ENCODE data around the gene TP53AIP1.

The TP53AIP1 gene

DNA sequence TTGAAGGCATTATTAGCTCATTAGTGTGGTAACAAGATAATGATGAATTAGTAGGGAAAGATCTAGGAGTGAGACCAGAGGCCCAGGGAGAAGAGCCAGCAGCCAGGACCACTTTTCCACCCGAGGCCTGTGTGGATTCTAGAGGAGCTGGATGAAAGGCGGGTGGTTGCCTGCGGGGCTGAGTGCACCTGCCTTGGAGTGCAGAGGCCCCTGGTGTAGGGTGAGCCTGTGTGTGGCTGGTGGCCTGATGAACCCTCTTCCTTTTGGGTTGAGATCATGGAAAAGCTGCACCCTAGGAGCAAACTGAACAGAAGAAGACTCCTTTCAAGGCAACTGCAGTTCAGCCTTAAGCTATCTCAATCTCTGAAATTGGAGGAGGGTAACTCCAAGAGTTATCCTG is 5.9 kb upstream of the TP53AIP1 start:
- ChIA-PET CTCF (interaction anchor here (0.9 to 8.5 kb wide), 17 partner anchors 8 to 792 kb away, joined by 3 to 89 read pairs (median 4); no protein-coding TSS in a partner anchor), POLR2A (no interaction called here)
- TF ChIP-seq, protein P1, sequence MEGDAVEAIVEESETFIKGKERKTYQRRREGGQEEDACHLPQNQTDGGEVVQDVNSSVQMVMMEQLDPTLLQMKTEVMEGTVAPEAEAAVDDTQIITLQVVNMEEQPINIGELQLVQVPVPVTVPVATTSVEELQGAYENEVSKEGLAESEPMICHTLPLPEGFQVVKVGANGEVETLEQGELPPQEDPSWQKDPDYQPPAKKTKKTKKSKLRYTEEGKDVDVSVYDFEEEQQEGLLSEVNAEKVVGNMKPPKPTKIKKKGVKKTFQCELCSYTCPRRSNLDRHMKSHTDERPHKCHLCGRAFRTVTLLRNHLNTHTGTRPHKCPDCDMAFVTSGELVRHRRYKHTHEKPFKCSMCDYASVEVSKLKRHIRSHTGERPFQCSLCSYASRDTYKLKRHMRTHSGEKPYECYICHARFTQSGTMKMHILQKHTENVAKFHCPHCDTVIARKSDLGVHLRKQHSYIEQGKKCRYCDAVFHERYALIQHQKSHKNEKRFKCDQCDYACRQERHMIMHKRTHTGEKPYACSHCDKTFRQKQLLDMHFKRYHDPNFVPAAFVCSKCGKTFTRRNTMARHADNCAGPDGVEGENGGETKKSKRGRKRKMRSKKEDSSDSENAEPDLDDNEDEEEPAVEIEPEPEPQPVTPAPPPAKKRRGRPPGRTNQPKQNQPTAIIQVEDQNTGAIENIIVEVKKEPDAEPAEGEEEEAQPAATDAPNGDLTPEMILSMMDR (IDR thresholded peaks at IDR 0.05; ENCODE audit: control extremely low read depth, extremely low read depth, low read depth, missing control alignments) = peak; percentile 10
- DNase-seq (ENCODE audit: extremely low spot score) = no peak

DNA sequence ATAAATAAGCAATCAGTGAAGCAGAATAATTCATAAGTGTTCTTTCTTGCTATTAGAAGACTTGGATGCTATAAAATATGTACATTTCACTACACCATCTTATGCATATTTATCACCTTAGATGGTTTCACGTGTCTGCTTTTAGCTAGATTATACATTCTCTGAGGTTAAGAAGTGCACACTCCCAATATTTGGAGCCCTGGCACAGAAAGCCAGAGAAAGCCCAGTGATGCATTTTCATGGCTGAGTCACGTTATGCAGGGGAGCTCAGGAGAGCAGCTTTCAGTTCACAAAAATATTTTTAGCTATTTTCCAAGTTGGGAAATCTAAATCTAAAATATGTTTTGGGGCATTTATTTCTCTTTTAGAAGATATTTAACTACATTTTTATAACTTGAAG is 5.1 kb upstream of the TP53AIP1 start:
- POLR2A ChIA-PET = no interaction called here
- TF ChIP-seq, protein P1 (IDR thresholded peaks at IDR 0.05; ENCODE audit: control extremely low read depth, extremely low read depth, low read depth, missing control alignments) = no peak
- DNase-seq (ENCODE audit: extremely low spot score) = no peak
- CTCF ChIA-PET = interaction anchor here (1.0 to 8.5 kb wide), 11 partner anchors 9 to 776 kb away, joined by 3 to 89 read pairs (median 5); no protein-coding TSS in a partner anchor

DNA sequence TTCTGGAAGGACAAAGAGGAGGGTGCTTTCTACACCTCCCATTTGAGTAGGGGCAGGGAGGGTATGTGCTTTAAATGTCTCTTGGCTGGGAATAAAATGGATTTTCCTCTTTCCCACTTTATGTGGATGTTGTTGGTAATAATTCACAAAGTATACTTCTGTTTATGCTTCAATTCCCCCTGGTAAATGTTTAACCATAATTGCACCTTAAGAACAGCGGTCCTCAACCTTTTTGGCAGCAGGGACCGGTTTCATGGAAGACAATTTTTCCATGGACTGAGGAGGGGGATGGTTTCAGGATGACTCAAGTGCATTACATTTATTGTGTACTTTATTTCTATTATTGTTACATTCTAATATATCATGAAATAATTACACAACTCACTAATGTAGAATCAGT is 4.0 kb upstream of the TP53AIP1 start:
- TF ChIP-seq, protein P1 (IDR thresholded peaks at IDR 0.05; ENCODE audit: control extremely low read depth, extremely low read depth, low read depth, missing control alignments) = no peak
- CTCF ChIA-PET = interaction anchor here (3.7 to 8.5 kb wide), 2 partner anchors 10 to 60 kb away, joined by 21 to 89 read pairs; no protein-coding TSS in a partner anchor
- POLR2A ChIA-PET = no interaction called here
- DNase-seq (ENCODE audit: extremely low spot score) = no peak

DNA sequence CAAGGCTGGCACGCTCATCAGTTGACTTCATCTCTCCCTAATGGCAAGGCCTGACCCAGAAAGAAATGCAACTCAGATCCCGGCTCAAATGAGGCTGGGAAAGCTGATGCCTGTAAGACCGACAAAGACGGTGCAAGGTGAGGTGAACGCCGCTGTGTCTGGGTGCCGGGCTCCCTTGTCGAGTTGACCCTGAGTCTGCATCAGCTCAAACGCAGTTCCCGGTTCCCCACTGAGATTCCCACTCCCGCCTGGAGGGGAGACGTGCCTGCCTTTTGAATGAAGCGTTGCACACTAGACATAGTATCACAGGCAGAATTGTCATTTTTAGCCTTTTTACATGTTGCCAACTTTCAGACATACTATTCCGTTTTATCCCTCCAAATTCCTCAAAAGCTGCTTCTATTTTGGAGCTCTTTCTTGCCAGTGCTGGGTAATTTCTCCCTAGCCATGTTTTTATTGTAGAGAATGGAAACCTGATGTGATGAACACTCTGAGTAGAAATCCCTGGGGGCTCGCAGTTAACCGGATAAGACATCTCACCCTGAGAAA is 831 bp upstream of the TP53AIP1 start:
- no peak for DNase-seq (ENCODE audit: extremely low spot score)
- ChIA-PET POLR2A (no interaction called here), CTCF (interaction anchor here (0.9 kb wide), 2 partner anchors 9 to 13 kb away, joined by 3 to 4 read pairs; no protein-coding TSS in a partner anchor)
- TF ChIP-seq, protein P1 (IDR thresholded peaks at IDR 0.05; ENCODE audit: control extremely low read depth, extremely low read depth, low read depth, missing control alignments) = no peak

DNA sequence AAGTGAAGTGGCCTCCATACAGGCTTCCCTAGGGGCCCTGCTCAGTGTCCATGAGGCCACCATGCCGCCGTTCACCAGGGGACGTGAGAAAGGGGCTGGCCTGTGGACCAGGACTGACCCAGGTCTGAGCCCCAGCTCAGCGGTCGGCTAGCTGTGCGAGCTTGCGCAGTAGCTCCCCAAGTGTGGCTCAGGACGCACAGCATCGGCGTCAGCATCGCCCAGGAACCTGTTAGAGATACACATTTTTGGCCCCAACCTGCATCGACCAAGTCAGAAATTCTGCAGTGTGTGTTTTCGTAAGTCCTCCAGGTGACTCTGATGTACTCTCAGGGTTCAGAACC is 429 bp downstream of the TP53AIP1 start:
- CTCF ChIA-PET = interaction anchor here (1.9 kb wide), 1 partner anchor 14 kb away, joined by 9 read pairs; no protein-coding TSS in a partner anchor
- TF ChIP-seq, protein P1 (IDR thresholded peaks at IDR 0.05; ENCODE audit: control extremely low read depth, extremely low read depth, low read depth, missing control alignments) = no peak
- no peak for DNase-seq (ENCODE audit: extremely low spot score)
- POLR2A ChIA-PET = no interaction called here

DNA sequence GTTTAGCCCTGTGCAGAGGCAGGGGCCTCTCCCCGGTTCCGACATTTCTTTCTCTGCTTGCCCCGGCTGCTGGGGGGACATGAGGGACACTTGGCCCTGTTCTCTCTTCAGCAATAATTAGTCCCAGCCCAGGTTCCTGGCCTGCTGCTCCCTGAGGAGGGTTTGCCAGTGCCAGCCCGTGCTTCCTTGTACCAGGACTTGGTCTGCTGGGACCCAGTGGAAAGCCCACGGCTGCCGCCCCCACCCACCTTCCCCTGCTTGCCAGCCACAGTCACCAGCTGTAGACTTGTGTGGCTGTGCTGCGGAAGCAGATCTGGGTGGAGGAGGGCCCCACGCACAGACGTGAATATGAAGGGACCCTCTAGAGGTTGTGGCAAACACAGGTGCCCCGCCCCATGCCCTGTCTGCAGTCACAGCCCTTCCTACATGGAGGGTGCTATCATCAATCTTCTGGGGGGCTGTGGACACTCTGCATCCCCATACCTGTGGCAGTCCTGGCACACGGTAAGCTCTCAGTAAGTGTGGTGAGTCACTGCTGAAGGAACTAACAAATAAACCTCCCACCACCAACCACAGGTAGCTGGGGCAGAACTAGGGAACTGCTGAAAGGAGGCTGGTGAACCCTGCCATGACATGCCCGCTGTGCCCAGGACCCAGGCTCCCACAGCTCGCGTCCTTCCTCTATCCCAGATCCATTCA is 949 bp downstream of the TP53AIP1 start:
- TF ChIP-seq, protein P1 (IDR thresholded peaks at IDR 0.05; ENCODE audit: control extremely low read depth, extremely low read depth, low read depth, missing control alignments) = no peak
- ChIA-PET POLR2A (no interaction called here), CTCF (interaction anchor here (1.5 to 1.9 kb wide), 2 partner anchors 15 to 96 kb away, joined by 3 to 9 read pairs; no protein-coding TSS in a partner anchor)
- DNase-seq (ENCODE audit: extremely low spot score) = no peak

Measured in GM10248 (cell line).